Measurements from ENCODE around the gene SFMBT2. TPM values are rescaled to one million over a fixed set of nuclear protein-coding genes. Genes with fewer than 3 reads are reported as not detected.

Gene SFMBT2
- total RNA-seq, 6 experiments from 2014 or later = 1.4 to 3.4 (median 1.8) TPM

DNA sequence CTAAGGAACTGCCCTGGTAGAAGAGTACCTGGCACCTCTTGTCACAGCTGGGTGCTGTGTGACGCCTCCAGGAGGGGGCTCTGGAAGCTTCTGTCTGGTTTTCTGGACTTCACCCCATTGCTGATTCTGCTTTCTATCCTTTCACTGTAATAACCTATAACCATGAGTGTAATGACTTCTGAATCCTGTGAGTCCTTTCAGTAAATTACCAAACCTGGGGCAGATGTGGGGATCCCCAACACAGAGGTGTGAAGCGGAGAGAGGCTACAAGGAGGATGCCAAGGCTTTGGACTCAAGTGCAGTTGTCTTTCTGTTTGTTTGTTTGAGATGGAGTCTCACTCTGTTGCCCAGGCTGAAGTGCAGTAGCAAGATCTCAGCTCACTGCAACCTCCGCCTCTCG is 143.7 kb downstream of the SFMBT2 start:
- ATAC-seq (no peak), DNase-seq (no peak)
- no peaks in the 10 kb centered on the region for H3K9me3 ChIP-seq
- no peak for TF ChIP-seq POLR2A (IDR thresholded peaks at IDR 0.05)
- TF ChIP-seq, protein P1, sequence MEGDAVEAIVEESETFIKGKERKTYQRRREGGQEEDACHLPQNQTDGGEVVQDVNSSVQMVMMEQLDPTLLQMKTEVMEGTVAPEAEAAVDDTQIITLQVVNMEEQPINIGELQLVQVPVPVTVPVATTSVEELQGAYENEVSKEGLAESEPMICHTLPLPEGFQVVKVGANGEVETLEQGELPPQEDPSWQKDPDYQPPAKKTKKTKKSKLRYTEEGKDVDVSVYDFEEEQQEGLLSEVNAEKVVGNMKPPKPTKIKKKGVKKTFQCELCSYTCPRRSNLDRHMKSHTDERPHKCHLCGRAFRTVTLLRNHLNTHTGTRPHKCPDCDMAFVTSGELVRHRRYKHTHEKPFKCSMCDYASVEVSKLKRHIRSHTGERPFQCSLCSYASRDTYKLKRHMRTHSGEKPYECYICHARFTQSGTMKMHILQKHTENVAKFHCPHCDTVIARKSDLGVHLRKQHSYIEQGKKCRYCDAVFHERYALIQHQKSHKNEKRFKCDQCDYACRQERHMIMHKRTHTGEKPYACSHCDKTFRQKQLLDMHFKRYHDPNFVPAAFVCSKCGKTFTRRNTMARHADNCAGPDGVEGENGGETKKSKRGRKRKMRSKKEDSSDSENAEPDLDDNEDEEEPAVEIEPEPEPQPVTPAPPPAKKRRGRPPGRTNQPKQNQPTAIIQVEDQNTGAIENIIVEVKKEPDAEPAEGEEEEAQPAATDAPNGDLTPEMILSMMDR (IDR thresholded peaks at IDR 0.05) = no peak
- H3K4me3 ChIP-seq = no peak overlapping the region
- H3K36me3 ChIP-seq = no peaks in the 10 kb centered on the region
- no peaks in the 10 kb centered on the region for H3K27me3 ChIP-seq
- intact Hi-C loops (cut with DNase I) = no loop called here
- no peak overlapping the region for H3K27ac ChIP-seq
- 67% methylated on average over 1 of the region's 4 CpGs for WGBS (ENCODE audit: insufficient coverage, low coverage, low lambda C conversion rate, missing lambda C conversion rate)
- no peaks in the 10 kb centered on the region for H3K4me1 ChIP-seq

DNA sequence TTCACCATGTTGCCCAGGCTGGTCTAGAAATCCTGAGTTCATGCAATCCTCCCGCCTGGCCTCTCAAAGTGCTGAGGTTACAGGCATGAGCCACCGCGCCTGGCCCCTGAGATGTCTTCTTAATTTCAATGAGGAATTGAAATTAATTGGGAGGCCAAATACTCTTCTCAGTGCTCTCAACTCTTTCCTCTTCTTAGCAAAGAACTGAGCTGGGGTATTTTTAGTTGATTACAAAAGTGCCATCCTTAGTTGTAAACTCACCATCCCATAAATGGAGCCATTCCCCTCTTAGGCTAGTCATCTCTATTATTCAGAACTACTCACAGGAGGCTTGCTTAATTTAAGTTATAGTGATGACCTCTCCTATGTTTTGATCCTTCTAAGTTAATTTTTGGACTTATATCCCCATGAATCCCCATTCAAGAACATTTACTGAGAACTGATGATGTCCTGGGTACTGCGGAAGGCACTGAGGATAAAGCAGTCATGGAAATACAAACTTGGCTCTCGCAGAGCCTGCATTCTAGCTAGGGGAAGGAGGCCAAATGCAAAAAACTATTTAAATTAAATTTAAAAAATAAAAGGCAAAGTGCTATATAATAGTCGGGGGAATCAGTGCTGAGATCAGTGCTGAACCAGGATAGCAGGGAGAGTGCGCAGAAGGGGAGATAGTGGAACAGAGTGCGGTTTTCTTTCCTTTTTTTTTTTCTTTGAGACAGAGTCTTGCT is 145.3 kb downstream of the SFMBT2 start:
- Histone ChIP-seq H3K4me1 (no peaks in the 10 kb centered on the region), H3K27ac (no peak overlapping the region), H3K27me3 (no peaks in the 10 kb centered on the region), H3K36me3 (no peaks in the 10 kb centered on the region), H3K9me3 (no peaks in the 10 kb centered on the region), H3K4me3 (no peak overlapping the region)
- DNase-seq = no peak
- WGBS (ENCODE audit: insufficient coverage, low coverage, low lambda C conversion rate, missing lambda C conversion rate) = 82% methylated on average over 5 of the region's 8 CpGs
- intact Hi-C loops (cut with DNase I) = no loop called here
- TF ChIP-seq, protein P1 (IDR thresholded peaks at IDR 0.05) = no peak
- no peak for TF ChIP-seq POLR2A (IDR thresholded peaks at IDR 0.05)
- ATAC-seq = peak in 3 of 4 donors; percentile 13 to 23 (median 21)

DNA sequence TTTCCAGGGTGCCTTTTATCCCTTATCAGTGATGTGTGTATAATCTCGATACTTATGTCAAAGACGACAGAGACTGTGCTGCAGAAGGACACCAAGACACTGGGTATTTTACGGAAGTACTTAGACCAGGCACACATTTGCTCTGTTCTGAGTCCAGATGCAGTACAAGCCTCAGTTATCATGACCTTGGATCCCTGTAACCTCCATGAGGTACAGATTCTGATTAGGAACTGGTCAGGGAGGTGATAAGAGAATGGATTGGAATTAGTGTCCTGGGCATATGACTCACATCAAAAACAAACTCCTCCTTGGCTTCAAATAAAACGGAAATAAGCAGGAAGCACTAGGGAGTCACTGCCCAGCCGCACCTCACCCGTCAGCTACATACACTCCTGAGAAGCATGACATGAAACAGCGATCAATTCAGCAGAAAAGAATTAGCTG is 146.5 kb downstream of the SFMBT2 start:
- intact Hi-C loops (cut with DNase I) = no loop called here
- no peaks in the 10 kb centered on the region for H3K36me3 ChIP-seq
- no peak for DNase-seq
- no peaks in the 10 kb centered on the region for H3K4me1 ChIP-seq
- H3K4me3 ChIP-seq = no peak overlapping the region
- ATAC-seq = peak in 3 of 4 donors; percentile 14 to 37 (median 18)
- H3K9me3 ChIP-seq = no peaks in the 10 kb centered on the region
- H3K27ac ChIP-seq = no peak overlapping the region
- no peak for TF ChIP-seq POLR2A (IDR thresholded peaks at IDR 0.05)
- TF ChIP-seq, protein P1 (IDR thresholded peaks at IDR 0.05) = no peak
- no peaks in the 10 kb centered on the region for H3K27me3 ChIP-seq
- WGBS (ENCODE audit: insufficient coverage, low coverage, low lambda C conversion rate, missing lambda C conversion rate) = 58% methylated on average over 6 of the region's 7 CpGs

DNA sequence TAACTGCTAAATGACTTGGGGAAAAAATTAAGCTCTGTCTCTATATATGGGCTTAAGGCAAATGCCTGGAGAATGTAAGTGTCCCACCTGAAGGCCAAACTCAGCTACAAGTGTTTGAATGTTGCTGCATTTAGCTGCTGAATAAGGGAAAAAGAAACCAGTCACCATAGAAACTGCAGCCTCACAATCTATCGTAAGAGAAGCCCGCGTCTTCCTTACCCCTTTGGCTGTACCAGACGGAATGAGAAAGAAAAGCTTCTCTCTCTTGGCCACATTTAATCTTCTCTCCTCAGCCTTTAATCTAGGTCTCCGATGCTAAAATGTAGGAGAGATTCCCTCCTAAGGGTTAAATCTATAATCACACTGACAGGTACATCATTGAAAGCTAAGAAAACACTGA is 147.2 kb downstream of the SFMBT2 start:
- H3K27me3 ChIP-seq = no peaks in the 10 kb centered on the region
- TF ChIP-seq, protein P1 (IDR thresholded peaks at IDR 0.05) = no peak
- no peak for TF ChIP-seq POLR2A (IDR thresholded peaks at IDR 0.05)
- H3K4me3 ChIP-seq = no peak overlapping the region
- H3K9me3 ChIP-seq = no peaks in the 10 kb centered on the region
- intact Hi-C loops (cut with DNase I) = no loop called here
- 88% methylated on average over 4 of the region's 5 CpGs for WGBS (ENCODE audit: insufficient coverage, low coverage, low lambda C conversion rate, missing lambda C conversion rate)
- H3K27ac ChIP-seq = no peak overlapping the region
- H3K36me3 ChIP-seq = no peaks in the 10 kb centered on the region
- DNase-seq (no peak), ATAC-seq (no peak)
- no peaks in the 10 kb centered on the region for H3K4me1 ChIP-seq

Measured in right lobe of liver (tissue), 6 donors.